IMR-90 (cell line): ENCODE data around the gene PCCA.

ENCODE experiments used
- BHLHE40 ChIP-seq: fragments of 150-350 bp; IDR thresholded peaks from 2 replicates; pipeline ENCODE4 v1.6.1; 2016; ENCODE audit warnings: mild to moderate bottlenecking, low read depth, low read length
- CHD1 ChIP-seq: IDR thresholded peaks from 2 replicates; pipeline ENCODE4 v1.6.1; 2012; ENCODE audit warnings: low read depth, low read length, improper control_type of control experiment
- FOS ChIP-seq: fragments of 150-350 bp; IDR thresholded peaks from 2 replicates; pipeline ENCODE4 v1.6.1; 2016; ENCODE audit warnings: low read depth, low read length
- MAFK ChIP-seq: IDR thresholded peaks from 2 replicates; pipeline ENCODE4 v1.6.1; 2012; ENCODE audit warnings: low read depth, low read length, improper control_type of control experiment
- NFE2L2 ChIP-seq: fragments of 150-350 bp; IDR thresholded peaks from 2 replicates; pipeline ENCODE4 v1.6.1; 2016; ENCODE audit warnings: low read depth, mild to moderate bottlenecking, low read length
- POLR2A ChIP-seq: IDR thresholded peaks from 2 replicates; pipeline ENCODE4 v1.6.1; 2012; ENCODE audit warnings: mild to moderate bottlenecking, low read depth, low read length
- RAD21 ChIP-seq: IDR thresholded peaks from 2 replicates; pipeline ENCODE4 v1.6.1; 2012; ENCODE audit warnings: low read length, improper control_type of control experiment
- SMC3 ChIP-seq: fragments of 150-350 bp; IDR thresholded peaks from 2 replicates; pipeline ENCODE4 v1.6.1; 2016; ENCODE audit warnings: low read depth, mild to moderate bottlenecking, antibody characterized with exemption, low read length, moderate library complexity
- TF ChIP-seq, protein P1 (sequence below): conservative IDR thresholded peaks from 2 replicates; pipeline ENCODE4 v1.5.1; 2012; ENCODE audit warnings: mild to moderate bottlenecking, low read depth, low read length, improper control_type of control experiment
- TF ChIP-seq, protein P2 (sequence below): fragments of 150-350 bp; IDR thresholded peaks from 2 replicates; pipeline ENCODE4 v1.6.1; 2017; ENCODE audit warnings: mild to moderate bottlenecking, antibody characterized with exemption, low read length, low read depth
- TF ChIP-seq, protein P3 (sequence below): fragments of 150-350 bp; IDR thresholded peaks from 2 replicates; pipeline ENCODE4 v1.6.1; 2016; ENCODE audit warnings: low read depth, mild to moderate bottlenecking, low read length, moderate library complexity, borderline replicate concordance

DNA sequence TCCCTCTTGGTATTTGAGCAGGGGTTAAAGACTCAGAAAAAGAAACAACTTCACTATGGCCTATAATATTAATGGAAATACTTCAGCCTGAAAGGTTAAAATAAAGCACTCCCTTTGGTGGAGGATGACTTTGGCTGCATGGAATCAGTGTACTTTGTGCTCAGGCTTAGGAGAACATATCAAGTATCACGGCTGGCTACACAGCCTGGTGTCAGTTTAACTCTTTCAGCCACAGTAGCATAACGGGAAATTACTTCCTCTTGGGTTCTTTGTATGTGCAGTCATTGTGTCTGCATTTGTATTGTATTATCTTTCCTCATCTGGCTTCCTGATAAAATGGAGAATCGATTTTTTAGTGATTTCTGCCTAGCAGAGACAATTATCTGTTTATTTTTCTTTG lies 260.7 kb downstream of the PCCA start:
- TF ChIP-seq POLR2A (no peak), NFE2L2 (no peak), RAD21 (no peak), CHD1 (no peak), MAFK (no peak), SMC3 (no peak), FOS (no peak), BHLHE40 (no peak)
- TF ChIP-seq, protein P1, sequence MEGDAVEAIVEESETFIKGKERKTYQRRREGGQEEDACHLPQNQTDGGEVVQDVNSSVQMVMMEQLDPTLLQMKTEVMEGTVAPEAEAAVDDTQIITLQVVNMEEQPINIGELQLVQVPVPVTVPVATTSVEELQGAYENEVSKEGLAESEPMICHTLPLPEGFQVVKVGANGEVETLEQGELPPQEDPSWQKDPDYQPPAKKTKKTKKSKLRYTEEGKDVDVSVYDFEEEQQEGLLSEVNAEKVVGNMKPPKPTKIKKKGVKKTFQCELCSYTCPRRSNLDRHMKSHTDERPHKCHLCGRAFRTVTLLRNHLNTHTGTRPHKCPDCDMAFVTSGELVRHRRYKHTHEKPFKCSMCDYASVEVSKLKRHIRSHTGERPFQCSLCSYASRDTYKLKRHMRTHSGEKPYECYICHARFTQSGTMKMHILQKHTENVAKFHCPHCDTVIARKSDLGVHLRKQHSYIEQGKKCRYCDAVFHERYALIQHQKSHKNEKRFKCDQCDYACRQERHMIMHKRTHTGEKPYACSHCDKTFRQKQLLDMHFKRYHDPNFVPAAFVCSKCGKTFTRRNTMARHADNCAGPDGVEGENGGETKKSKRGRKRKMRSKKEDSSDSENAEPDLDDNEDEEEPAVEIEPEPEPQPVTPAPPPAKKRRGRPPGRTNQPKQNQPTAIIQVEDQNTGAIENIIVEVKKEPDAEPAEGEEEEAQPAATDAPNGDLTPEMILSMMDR, result no peak
- TF ChIP-seq, protein P2, sequence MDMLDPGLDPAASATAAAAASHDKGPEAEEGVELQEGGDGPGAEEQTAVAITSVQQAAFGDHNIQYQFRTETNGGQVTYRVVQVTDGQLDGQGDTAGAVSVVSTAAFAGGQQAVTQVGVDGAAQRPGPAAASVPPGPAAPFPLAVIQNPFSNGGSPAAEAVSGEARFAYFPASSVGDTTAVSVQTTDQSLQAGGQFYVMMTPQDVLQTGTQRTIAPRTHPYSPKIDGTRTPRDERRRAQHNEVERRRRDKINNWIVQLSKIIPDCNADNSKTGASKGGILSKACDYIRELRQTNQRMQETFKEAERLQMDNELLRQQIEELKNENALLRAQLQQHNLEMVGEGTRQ, result no peak
- TF ChIP-seq, protein P3, sequence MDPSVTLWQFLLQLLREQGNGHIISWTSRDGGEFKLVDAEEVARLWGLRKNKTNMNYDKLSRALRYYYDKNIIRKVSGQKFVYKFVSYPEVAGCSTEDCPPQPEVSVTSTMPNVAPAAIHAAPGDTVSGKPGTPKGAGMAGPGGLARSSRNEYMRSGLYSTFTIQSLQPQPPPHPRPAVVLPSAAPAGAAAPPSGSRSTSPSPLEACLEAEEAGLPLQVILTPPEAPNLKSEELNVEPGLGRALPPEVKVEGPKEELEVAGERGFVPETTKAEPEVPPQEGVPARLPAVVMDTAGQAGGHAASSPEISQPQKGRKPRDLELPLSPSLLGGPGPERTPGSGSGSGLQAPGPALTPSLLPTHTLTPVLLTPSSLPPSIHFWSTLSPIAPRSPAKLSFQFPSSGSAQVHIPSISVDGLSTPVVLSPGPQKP, result no peak
